Measurements from ENCODE around the gene GRIK4.

DNA sequence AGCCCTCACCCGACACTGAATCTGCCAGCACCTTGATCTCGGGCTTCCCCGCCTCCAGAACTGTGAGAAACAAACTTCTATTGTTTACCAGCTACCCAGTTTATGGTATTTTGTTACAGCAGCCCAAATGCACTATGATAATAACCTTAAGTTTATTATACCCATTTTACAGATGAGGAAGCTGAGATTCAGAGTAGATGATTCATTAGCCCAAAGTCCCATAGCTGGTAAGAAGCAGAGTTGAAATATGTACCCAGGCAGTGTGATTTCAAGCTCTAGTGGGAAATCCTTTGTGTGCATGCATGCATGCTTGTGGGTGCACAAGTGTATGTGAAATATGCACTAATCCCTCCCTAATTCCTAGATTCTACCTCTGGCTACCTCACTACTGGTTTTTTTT lies 7.9 kb downstream of the GRIK4 start:
- TF ChIP-seq EZH2 (IDR thresholded peaks at IDR 0.05; ENCODE audit: insufficient read depth, poor library complexity, severe bottlenecking) (no peak), EZH2phosphoT487 (IDR thresholded peaks at IDR 0.05; ENCODE audit: insufficient read depth, low read depth) (no peak)
